Melanocyte of skin (primary cell): ENCODE data around the gene SGCD. TPM values are rescaled to one million over a fixed set of nuclear protein-coding genes. Genes with fewer than 3 reads are reported as not detected.

ENCODE experiments used
- small RNA-seq, 2 donors: library from RNA; depleted of rRNA; stranded (forward); fragments of <200 nt; gene quantifications; one replicate each; pipeline ENCODE3, GENCODE V24; 2012
- total RNA-seq, 2 donors: library from RNA; depleted of rRNA; stranded (reverse); fragments of >200 nt; gene quantifications; 2 replicates each; pipeline ENCODE4 v1.2.3, GENCODE V29; 2012

The SGCD gene
- 100 to 1,000 TPM in 1 of 2 donors, 10 to 100 TPM in 1; 57.6 to 116 TPM for total RNA-seq

DNA sequence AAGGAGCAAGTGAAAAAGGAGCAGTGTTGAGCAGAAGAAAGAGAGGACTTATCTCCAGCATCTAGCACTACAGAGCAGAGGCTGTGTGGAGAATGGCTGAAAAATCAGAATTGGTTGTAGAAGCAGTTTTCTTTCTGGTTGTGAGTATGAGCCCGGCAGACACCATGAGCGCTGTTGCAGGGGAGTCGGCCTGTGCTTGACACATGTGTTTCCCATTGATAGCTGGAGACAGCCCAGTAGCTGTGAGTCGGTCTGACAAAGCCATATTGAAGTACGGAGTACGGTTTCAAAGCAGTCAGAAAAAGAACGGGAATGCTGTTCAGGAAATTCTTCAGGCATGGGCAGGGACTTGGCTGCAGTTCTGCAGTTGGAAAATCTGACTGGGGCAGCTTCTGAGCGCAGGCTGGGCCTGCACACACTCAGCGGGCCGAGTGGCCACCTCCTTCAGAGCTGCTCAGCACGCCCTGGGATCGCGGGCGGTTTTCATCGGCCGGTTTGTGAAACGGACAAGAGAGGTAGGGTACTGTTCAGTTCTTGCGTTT lies at the start of gene SGCD:
TSS of gene SGCD (plus strand) at position 447 of the 542 bp plus-strand sequence.

Small RNA genes lying within 50 kb of the gene (small RNA-seq; reads per million reads assigned to genes)
- 0 reads per million in 2 donors for gene AC027308.1
- gene RNU6-556P = 0 reads per million in 2 donors
